GM18505 (cell line): Measurements from ENCODE around the gene DOCK10.
"Not testable (repeated sequence)": the region's sequence is repeated elsewhere in the genome, so short reads cannot be mapped to it uniquely, and the experiment has no call there.

Experiments used
- ATAC-seq: cut with Tn5 transposase; IDR thresholded peaks from one replicate; pipeline ENCODE4 v1.9.1; 2021; ENCODE audit not compliant: unreplicated experiment
- POLR2A ChIP-seq: IDR thresholded peaks from 4 replicates; pipeline ENCODE4 v1.6.1; 2011; ENCODE audit warnings: borderline replicate concordance; ENCODE audit not compliant: insufficient read depth, insufficient read length; ENCODE audit errors: extremely low read depth

Gene DOCK10

GRCh38 chr2:224930124-224930523 lies 112.1 kb downstream of the DOCK10 start:
- TF ChIP-seq POLR2A = no peak
- no peak for ATAC-seq

GRCh38 chr2:224929512-224929911 lies 112.8 kb downstream of the DOCK10 start:
- no peak for ATAC-seq
- TF ChIP-seq POLR2A = no peak

- no peak for ATAC-seq
- no peak for TF ChIP-seq POLR2A
Observed at GRCh38 chr2:224927646-224928173, 114.6 kb downstream of the DOCK10 start.

GRCh38 chr2:224927011-224927410 lies 115.3 kb downstream of the DOCK10 start:
- no peak for ATAC-seq
- TF ChIP-seq POLR2A = no peak

- peak; percentile 25 for ATAC-seq
- TF ChIP-seq POLR2A = no peak
Observed at GRCh38 chr2:224925810-224926100, 116.5 kb downstream of the DOCK10 start.

GRCh38 chr2:224925061-224925809 lies 117.0 kb downstream of the DOCK10 start:
- TF ChIP-seq POLR2A = no peak
- no peak for ATAC-seq

GRCh38 chr2:224924631-224925030 lies 117.6 kb downstream of the DOCK10 start:
- no peak for ATAC-seq
- TF ChIP-seq POLR2A = no peak

GRCh38 chr2:224922142-224922727 lies 120.0 kb downstream of the DOCK10 start:
- ATAC-seq = peak; percentile 55
- TF ChIP-seq POLR2A = no peak

- no peak for TF ChIP-seq POLR2A
- ATAC-seq = no peak
Observed at GRCh38 chr2:224919472-224920110, 122.7 kb downstream of the DOCK10 start.

GRCh38 chr2:224918626-224919471 lies 123.4 kb downstream of the DOCK10 start:
- ATAC-seq = no peak
- no peak for TF ChIP-seq POLR2A

GRCh38 chr2:224917246-224917645 lies 125.0 kb downstream of the DOCK10 start:
- not testable (repeated sequence) for ATAC-seq

GRCh38 chr2:224915136-224915535 lies 127.1 kb downstream of the DOCK10 start:
- no peak for TF ChIP-seq POLR2A
- ATAC-seq = no peak

- no peak for TF ChIP-seq POLR2A
Observed at GRCh38 chr2:224910574-224910925, 131.7 kb downstream of the DOCK10 start.

More at GRCh38 chr2:224910574-224910925, 131.7 kb downstream of the DOCK10 start:
- ATAC-seq = no peak
